K562 (cell line): ENCODE measurements around the gene DNAJC6. TPM values are rescaled to one million over a fixed set of nuclear protein-coding genes. Genes with fewer than 3 reads are reported as not detected.

Source experiments
- FUS ChIP-seq: fragments of 200-400 bp; formaldehyde crosslinking; optimal IDR thresholded peaks from 2 replicates; pipeline ENCODE3; 2017; ENCODE audit warnings: low read depth, low read length
- GABPB2 ChIP-seq: fragments of 250-450 bp; sonication (Bioruptor Pico); conservative IDR thresholded peaks from 2 replicates; pipeline ENCODE4 v1.5.1; 2021; ENCODE audit warnings: mild to moderate bottlenecking
- HSF4 ChIP-seq: fragments of 250-450 bp; sonication (Bioruptor Pico); IDR thresholded peaks from 2 replicates; pipeline ENCODE4 v2.1.2; 2022; ENCODE audit warnings: mild to moderate bottlenecking, moderate library complexity, borderline replicate concordance
- ILK ChIP-seq: fragments of 450-650 bp; IDR thresholded peaks from 2 replicates; pipeline ENCODE4 v1.6.1; 2016; ENCODE audit warnings: missing genetic modification characterization, low read depth, mild to moderate bottlenecking, missing compliant biosample characterization, moderate library complexity, borderline replicate concordance
- KAT7 ChIP-seq: sonication (generic); formaldehyde crosslinking; IDR thresholded peaks from 2 replicates; pipeline ENCODE4 v1.8.0; 2022; ENCODE audit warnings: missing genetic modification reagents, mild to moderate bottlenecking, borderline replicate concordance
- KDM2B ChIP-seq: fragments of 250-450 bp; sonication (Bioruptor Pico); IDR thresholded peaks from 2 replicates; pipeline ENCODE4 v1.8.0; 2021; ENCODE audit warnings: mild to moderate bottlenecking, moderate library complexity
- NELFE ChIP-seq: IDR thresholded peaks from 2 replicates; pipeline ENCODE4 v1.6.1; 2011; ENCODE audit warnings: mild to moderate bottlenecking; ENCODE audit not compliant: insufficient read depth, insufficient read length
- NFE2 ChIP-seq: IDR thresholded peaks from 2 replicates; pipeline ENCODE4 v1.6.1; 2014; ENCODE audit warnings: antibody characterized with exemption, low read depth
- NUFIP1 ChIP-seq: fragments of 450-650 bp; IDR thresholded peaks from 2 replicates; pipeline ENCODE4 v1.6.1; 2018; ENCODE audit not compliant: partially characterized antibody
- POLR3A ChIP-seq: IDR thresholded peaks from 2 replicates; pipeline ENCODE4 v1.6.1; 2011; ENCODE audit warnings: borderline replicate concordance, mild to moderate bottlenecking, moderate library complexity; ENCODE audit not compliant: insufficient read length, insufficient read depth; ENCODE audit errors: extremely low read depth
- RBFOX2 ChIP-seq: fragments of 200-400 bp; formaldehyde crosslinking; IDR thresholded peaks from 2 replicates; pipeline ENCODE4 v1.6.1; 2017; ENCODE audit warnings: low read depth, mild to moderate bottlenecking, low read length, moderate library complexity
- RBM34 ChIP-seq: fragments of 200-400 bp; formaldehyde crosslinking; IDR thresholded peaks from 2 replicates; pipeline ENCODE4 v1.6.1; 2018; ENCODE audit warnings: low read length, borderline replicate concordance; ENCODE audit not compliant: insufficient read depth
- TBP ChIP-seq: optimal IDR thresholded peaks from 2 replicates; pipeline ENCODE3; 2011; ENCODE audit warnings: low read depth, low read length, improper control_type of control experiment
- VEZF1 ChIP-seq: fragments of 200-800 bp; sonication (Bioruptor generic); IDR thresholded peaks from 2 replicates; pipeline ENCODE4 v1.6.1; 2017; ENCODE audit warnings: missing genetic modification characterization, missing compliant biosample characterization
- ZFP36 ChIP-seq: fragments of 150-350 bp; IDR thresholded peaks from 2 replicates; pipeline ENCODE4 v1.6.1; 2018; ENCODE audit warnings: low read length, low read depth; ENCODE audit not compliant: partially characterized antibody
- ZNF174 ChIP-seq: fragments of 250-450 bp; sonication (Bioruptor Pico); IDR thresholded peaks from 2 replicates; pipeline ENCODE4 v1.4.0; 2020; ENCODE audit warnings: mild to moderate bottlenecking
- ZNF24 ChIP-seq: fragments of 450-650 bp; IDR thresholded peaks from 2 replicates; pipeline ENCODE4 v1.6.1; 2016
- ZNF282 ChIP-seq: sonication (generic); formaldehyde crosslinking; IDR thresholded peaks from 2 replicates; pipeline ENCODE4 v1.8.1; 2023; ENCODE audit warnings: missing genetic modification reagents
- ZNF79 ChIP-seq: fragments of 250-450 bp; sonication (Bioruptor Pico); IDR thresholded peaks from 2 replicates; pipeline ENCODE4 v1.4.0; 2020; ENCODE audit warnings: low read depth, mild to moderate bottlenecking, moderate library complexity
- polyA plus RNA-seq, 8 experiments: library from polyadenylated mRNA; depleted of rRNA in 4 of 8; stranded (reverse) in 5 of 8; unstranded in 3 of 8; fragments of >200 nt; fragmentation: Nextera tagmentation in 2 of 8; fragmentation: Illumina TruSeq in 1 of 8; extraction: Ambion mirVana in 2 of 8; extraction: Trizol in 1 of 8; gene quantifications; 2 replicates each; pipeline versions ENCODE4 v1.2.1 to v1.2.3, GENCODE V29; 2011 to 2014; ENCODE audit warnings: inconsistent platforms in 1 of 8, missing spikeins in 1 of 8
- total RNA-seq, 7 experiments: library from RNA; depleted of rRNA in 6 of 7; stranded (reverse); fragments of >200 nt in 6 of 7; fragmentation: Illumina TruSeq in 2 of 7; extraction: Trizol in 2 of 7; gene quantifications; 2 replicates each; pipeline versions ENCODE4 v1.2.1 to v1.2.3, GENCODE V29; 2011 to 2021; ENCODE audit warnings: low replicate concordance in 1 of 7
- TF ChIP-seq, protein P1 (sequence below): sonication (generic); formaldehyde crosslinking; IDR thresholded peaks from 2 replicates; pipeline ENCODE4 v1.8.0; 2023; ENCODE audit warnings: missing genetic modification reagents, mild to moderate bottlenecking, borderline replicate concordance
- TF ChIP-seq, protein P2 (sequence below): sonication (generic); formaldehyde crosslinking; IDR thresholded peaks from 2 replicates; pipeline ENCODE4 v1.8.0; 2023; ENCODE audit warnings: mild to moderate bottlenecking, missing genetic modification reagents

DNAJC6 gene
- total and polyA plus RNA-seq, 9 of the 15 experiments (the other 6 are each of a cell fraction or from before 2014, with no cell fraction given) = 6.7 to 78.7 (median 28.0) TPM

GRCh38 chr1:65421351-65422025, 112.1 kb downstream of the DNAJC6 start (continued):
- TF ChIP-seq, protein P1, sequence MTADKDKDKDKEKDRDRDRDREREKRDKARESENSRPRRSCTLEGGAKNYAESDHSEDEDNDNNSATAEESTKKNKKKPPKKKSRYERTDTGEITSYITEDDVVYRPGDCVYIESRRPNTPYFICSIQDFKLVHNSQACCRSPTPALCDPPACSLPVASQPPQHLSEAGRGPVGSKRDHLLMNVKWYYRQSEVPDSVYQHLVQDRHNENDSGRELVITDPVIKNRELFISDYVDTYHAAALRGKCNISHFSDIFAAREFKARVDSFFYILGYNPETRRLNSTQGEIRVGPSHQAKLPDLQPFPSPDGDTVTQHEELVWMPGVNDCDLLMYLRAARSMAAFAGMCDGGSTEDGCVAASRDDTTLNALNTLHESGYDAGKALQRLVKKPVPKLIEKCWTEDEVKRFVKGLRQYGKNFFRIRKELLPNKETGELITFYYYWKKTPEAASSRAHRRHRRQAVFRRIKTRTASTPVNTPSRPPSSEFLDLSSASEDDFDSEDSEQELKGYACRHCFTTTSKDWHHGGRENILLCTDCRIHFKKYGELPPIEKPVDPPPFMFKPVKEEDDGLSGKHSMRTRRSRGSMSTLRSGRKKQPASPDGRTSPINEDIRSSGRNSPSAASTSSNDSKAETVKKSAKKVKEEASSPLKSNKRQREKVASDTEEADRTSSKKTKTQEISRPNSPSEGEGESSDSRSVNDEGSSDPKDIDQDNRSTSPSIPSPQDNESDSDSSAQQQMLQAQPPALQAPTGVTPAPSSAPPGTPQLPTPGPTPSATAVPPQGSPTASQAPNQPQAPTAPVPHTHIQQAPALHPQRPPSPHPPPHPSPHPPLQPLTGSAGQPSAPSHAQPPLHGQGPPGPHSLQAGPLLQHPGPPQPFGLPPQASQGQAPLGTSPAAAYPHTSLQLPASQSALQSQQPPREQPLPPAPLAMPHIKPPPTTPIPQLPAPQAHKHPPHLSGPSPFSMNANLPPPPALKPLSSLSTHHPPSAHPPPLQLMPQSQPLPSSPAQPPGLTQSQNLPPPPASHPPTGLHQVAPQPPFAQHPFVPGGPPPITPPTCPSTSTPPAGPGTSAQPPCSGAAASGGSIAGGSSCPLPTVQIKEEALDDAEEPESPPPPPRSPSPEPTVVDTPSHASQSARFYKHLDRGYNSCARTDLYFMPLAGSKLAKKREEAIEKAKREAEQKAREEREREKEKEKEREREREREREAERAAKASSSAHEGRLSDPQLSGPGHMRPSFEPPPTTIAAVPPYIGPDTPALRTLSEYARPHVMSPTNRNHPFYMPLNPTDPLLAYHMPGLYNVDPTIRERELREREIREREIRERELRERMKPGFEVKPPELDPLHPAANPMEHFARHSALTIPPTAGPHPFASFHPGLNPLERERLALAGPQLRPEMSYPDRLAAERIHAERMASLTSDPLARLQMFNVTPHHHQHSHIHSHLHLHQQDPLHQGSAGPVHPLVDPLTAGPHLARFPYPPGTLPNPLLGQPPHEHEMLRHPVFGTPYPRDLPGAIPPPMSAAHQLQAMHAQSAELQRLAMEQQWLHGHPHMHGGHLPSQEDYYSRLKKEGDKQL (CRISPR knock-in tag) = no peak
- TF ChIP-seq NELFE (no peak), ZNF282 (CRISPR knock-in tag) (no peak), RBM34 (no peak), KDM2B (CRISPR knock-in tag) (no peak), NFE2 (peak; percentile 23; the same call in 1 of the 2 replicates), VEZF1 (no peak), ZNF174 (CRISPR knock-in tag) (no peak), KAT7 (CRISPR knock-in tag) (peak; percentile 16; the same call in 1 of the 2 replicates), NUFIP1 (no peak), RBFOX2 (no peak), ZNF24 (no peak), POLR3A (no peak), ZFP36 (no peak), FUS (no peak), GABPB2 (CRISPR knock-in tag) (no peak), ZNF79 (no peak), TBP (peak; percentile 24), ILK (tag) (no peak), HSF4 (CRISPR knock-in tag) (0 out of 2 replicates have a peak, but pooled peaks have one; percentile 32)
- TF ChIP-seq, protein P2, sequence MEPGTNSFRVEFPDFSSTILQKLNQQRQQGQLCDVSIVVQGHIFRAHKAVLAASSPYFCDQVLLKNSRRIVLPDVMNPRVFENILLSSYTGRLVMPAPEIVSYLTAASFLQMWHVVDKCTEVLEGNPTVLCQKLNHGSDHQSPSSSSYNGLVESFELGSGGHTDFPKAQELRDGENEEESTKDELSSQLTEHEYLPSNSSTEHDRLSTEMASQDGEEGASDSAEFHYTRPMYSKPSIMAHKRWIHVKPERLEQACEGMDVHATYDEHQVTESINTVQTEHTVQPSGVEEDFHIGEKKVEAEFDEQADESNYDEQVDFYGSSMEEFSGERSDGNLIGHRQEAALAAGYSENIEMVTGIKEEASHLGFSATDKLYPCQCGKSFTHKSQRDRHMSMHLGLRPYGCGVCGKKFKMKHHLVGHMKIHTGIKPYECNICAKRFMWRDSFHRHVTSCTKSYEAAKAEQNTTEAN (CRISPR knock-in tag) = no peak
